H9 (cell line): ENCODE results near the gene ASIC1. TPM values are rescaled to one million over a fixed set of nuclear protein-coding genes. Genes with fewer than 3 reads are reported as not detected.

Experiments used
- DNase-seq: peaks from one replicate; pipeline ENCODE4 v3.0.0-alpha.2; 2017
- H2AFZ ChIP-seq: one replicate; pipeline ENCODE4 v1.6.1; 2013; ENCODE audit warnings: mild to moderate bottlenecking, low read length, control low read depth, moderate library complexity
- H2AK5ac ChIP-seq: 2 replicates; pipeline ENCODE4 v1.6.1; 2013; ENCODE audit warnings: low read length, control low read depth, mixed read lengths; ENCODE audit not compliant: insufficient read length
- H2BK120ac ChIP-seq: one replicate; pipeline ENCODE4 v1.6.1; 2013; ENCODE audit warnings: low read depth, mild to moderate bottlenecking, low read length, control low read depth, inconsistent platforms; ENCODE audit not compliant: poor library complexity, severe bottlenecking
- H2BK12ac ChIP-seq: 2 replicates; pipeline ENCODE4 v1.6.1; 2013; ENCODE audit warnings: low read length, control low read depth, mixed read lengths, low read depth; ENCODE audit not compliant: insufficient read length
- H2BK15ac ChIP-seq: 2 replicates; pipeline ENCODE4 v1.6.1; 2013; ENCODE audit warnings: low read depth, low read length, control low read depth
- H2BK20ac ChIP-seq: one replicate; pipeline ENCODE4 v1.6.1; 2013; ENCODE audit warnings: low read depth, mild to moderate bottlenecking, low read length, control low read depth, inconsistent platforms; ENCODE audit not compliant: poor library complexity, severe bottlenecking
- H2BK5ac ChIP-seq: 2 replicates; pipeline ENCODE4 v1.6.1; 2013; ENCODE audit warnings: low read length, control low read depth, mixed read lengths; ENCODE audit not compliant: insufficient read length
- H3K14ac ChIP-seq: 2 replicates; pipeline ENCODE4 v1.6.1; 2013; ENCODE audit warnings: low read length, control low read depth; ENCODE audit not compliant: insufficient read depth
- H3K18ac ChIP-seq: 2 replicates; pipeline ENCODE4 v1.6.1; 2013; ENCODE audit warnings: low read depth, mild to moderate bottlenecking, mixed read lengths, low read length, control low read depth; ENCODE audit not compliant: insufficient read length
- H3K23ac ChIP-seq: 2 replicates; pipeline ENCODE4 v1.6.1; 2013; ENCODE audit warnings: low read length, control low read depth, mixed read lengths, low read depth; ENCODE audit not compliant: insufficient read length
- H3K23me2 ChIP-seq: 2 replicates; pipeline ENCODE4 v1.6.1; 2013; ENCODE audit warnings: low read depth, mild to moderate bottlenecking, mixed read lengths, low read length, control low read depth; ENCODE audit not compliant: insufficient read length, poor library complexity, severe bottlenecking
- H3K27ac ChIP-seq: 2 replicates; pipeline ENCODE4 v1.5.1; 2013; ENCODE audit warnings: low read length, control low read depth, mixed read lengths, low read depth; ENCODE audit not compliant: insufficient read length
- H3K27me3 ChIP-seq: 2 replicates; pipeline ENCODE4 v1.6.1; 2013; ENCODE audit warnings: low read length, control low read depth, inconsistent platforms; ENCODE audit not compliant: insufficient read depth
- H3K4ac ChIP-seq: 2 replicates; pipeline ENCODE4 v1.6.1; 2013; ENCODE audit warnings: low read depth, mild to moderate bottlenecking, control low read depth, inconsistent platforms, low read length, moderate library complexity
- H3K4me1 ChIP-seq: 2 replicates; pipeline ENCODE4 v1.6.1; 2013; ENCODE audit warnings: low read length, control low read depth, inconsistent platforms; ENCODE audit not compliant: insufficient read depth
- H3K4me2 ChIP-seq: 2 replicates; pipeline ENCODE4 v1.6.1; 2013; ENCODE audit warnings: low read length, control low read depth, mixed read lengths; ENCODE audit not compliant: insufficient read length, insufficient read depth
- H3K56ac ChIP-seq: 2 replicates; pipeline ENCODE4 v1.6.1; 2013; ENCODE audit warnings: low read depth, mild to moderate bottlenecking, mixed read lengths, low read length, control low read depth; ENCODE audit not compliant: insufficient read length
- H3K79me1 ChIP-seq: 2 replicates; pipeline ENCODE4 v1.6.1; 2013; ENCODE audit warnings: low read depth, mild to moderate bottlenecking, moderate library complexity, low read length, control low read depth, inconsistent platforms; ENCODE audit not compliant: insufficient read depth, poor library complexity, severe bottlenecking
- H3K79me2 ChIP-seq: 2 replicates; pipeline ENCODE4 v1.6.1; 2013; ENCODE audit warnings: low read length, control low read depth, inconsistent platforms; ENCODE audit not compliant: insufficient read depth
- H3K9ac ChIP-seq: 2 replicates; pipeline ENCODE4 v1.6.1; 2013; ENCODE audit warnings: low read length, control low read depth, mixed read lengths; ENCODE audit not compliant: insufficient read length; ENCODE audit errors: extremely low read depth
- H3K9me3 ChIP-seq: one replicate; pipeline ENCODE4 v1.6.1; 2013; ENCODE audit warnings: low read depth, low read length, inconsistent platforms; ENCODE audit not compliant: control insufficient read depth
- H3T11ph ChIP-seq: one replicate; pipeline ENCODE4 v1.6.1; 2013; ENCODE audit warnings: mild to moderate bottlenecking, low read length, control low read depth, inconsistent platforms
- H4K20me1 ChIP-seq: one replicate; pipeline ENCODE4 v1.6.1; 2013; ENCODE audit not compliant: control insufficient read depth, insufficient read length, insufficient read depth
- H4K5ac ChIP-seq: 2 replicates; pipeline ENCODE4 v1.6.1; 2013; ENCODE audit warnings: low read depth, mild to moderate bottlenecking, mixed read lengths, low read length, control low read depth; ENCODE audit not compliant: insufficient read length
- H4K8ac ChIP-seq: replicated peaks from 2 replicates; pipeline ENCODE4 v1.6.1; 2013; ENCODE audit warnings: low read length, control low read depth, mixed read lengths, low read depth; ENCODE audit not compliant: insufficient read length
- H4K91ac ChIP-seq: 2 replicates; pipeline ENCODE4 v1.6.1; 2013; ENCODE audit warnings: low read depth, mild to moderate bottlenecking, moderate library complexity, mixed read lengths, low read length, control low read depth; ENCODE audit not compliant: insufficient read length
- H3K27ac Mint-ChIP-seq, 3 experiments: 2 replicates in 2 of 3; 3 replicates in 1 of 3; pipeline ENCODE4 v1.8.0; 2020 to 2021; ENCODE audit warnings: mixed read lengths in 3 of 3, mild to moderate bottlenecking in 1 of 3, moderate library complexity in 1 of 3
- H3K27me3 Mint-ChIP-seq: 2 replicates; pipeline ENCODE4 v1.8.0; 2021; ENCODE audit warnings: low read depth, mild to moderate bottlenecking, moderate library complexity, mixed read lengths
- H3K36me3 Mint-ChIP-seq, 3 experiments: 2 replicates in 2 of 3; 3 replicates in 1 of 3; pipeline ENCODE4 v1.8.0; 2020 to 2021; ENCODE audit warnings: low read depth in 3 of 3, mixed read lengths in 3 of 3; ENCODE audit not compliant: insufficient read depth in 1 of 3
- H3K4me1 Mint-ChIP-seq, 2 experiments: 2 replicates each; pipeline ENCODE4 v1.8.0; 2020; ENCODE audit warnings: mixed read lengths in 2 of 2
- H3K4me3 Mint-ChIP-seq, 2 experiments: 2 replicates in 1 of 2; 3 replicates in 1 of 2; pipeline ENCODE4 v1.8.0; 2020 to 2021; ENCODE audit warnings: mild to moderate bottlenecking in 2 of 2, mixed read lengths in 2 of 2, moderate library complexity in 1 of 2
- H3K9me3 Mint-ChIP-seq, 2 experiments: 2 replicates in 1 of 2; 3 replicates in 1 of 2; pipeline ENCODE4 v1.8.0; 2020; ENCODE audit warnings: mild to moderate bottlenecking in 2 of 2, mixed read lengths in 2 of 2, moderate library complexity in 1 of 2
- WGBS: extraction: QIAGEN DNeasy Blood & Tissue Kit; methylation state at CpG from one replicate; pipeline ENCODE4 v1.1.7; 2013; ENCODE audit warnings: missing lambda C conversion rate, low lambda C conversion rate, mixed read lengths; ENCODE audit not compliant: insufficient read length; ENCODE audit errors: extremely low coverage; 5-methylcytosine and 5-hydroxymethylcytosine counted together
- total RNA-seq: library from RNA; stranded (reverse); gene quantifications from 2 replicates; pipeline ENCODE4 v1.2.1, GENCODE V29; 2021
- TF ChIP-seq, protein P1 (sequence below): fragments of 200-600 bp; sonication (generic); conservative IDR thresholded peaks from 3 replicates; pipeline ENCODE4 v1.8.0; 2021; ENCODE audit warnings: antibody characterized with exemption, mild to moderate bottlenecking

The ASIC1 gene
- total RNA-seq, 1 experiment from 2014 or later: 3.9 TPM

DNA sequence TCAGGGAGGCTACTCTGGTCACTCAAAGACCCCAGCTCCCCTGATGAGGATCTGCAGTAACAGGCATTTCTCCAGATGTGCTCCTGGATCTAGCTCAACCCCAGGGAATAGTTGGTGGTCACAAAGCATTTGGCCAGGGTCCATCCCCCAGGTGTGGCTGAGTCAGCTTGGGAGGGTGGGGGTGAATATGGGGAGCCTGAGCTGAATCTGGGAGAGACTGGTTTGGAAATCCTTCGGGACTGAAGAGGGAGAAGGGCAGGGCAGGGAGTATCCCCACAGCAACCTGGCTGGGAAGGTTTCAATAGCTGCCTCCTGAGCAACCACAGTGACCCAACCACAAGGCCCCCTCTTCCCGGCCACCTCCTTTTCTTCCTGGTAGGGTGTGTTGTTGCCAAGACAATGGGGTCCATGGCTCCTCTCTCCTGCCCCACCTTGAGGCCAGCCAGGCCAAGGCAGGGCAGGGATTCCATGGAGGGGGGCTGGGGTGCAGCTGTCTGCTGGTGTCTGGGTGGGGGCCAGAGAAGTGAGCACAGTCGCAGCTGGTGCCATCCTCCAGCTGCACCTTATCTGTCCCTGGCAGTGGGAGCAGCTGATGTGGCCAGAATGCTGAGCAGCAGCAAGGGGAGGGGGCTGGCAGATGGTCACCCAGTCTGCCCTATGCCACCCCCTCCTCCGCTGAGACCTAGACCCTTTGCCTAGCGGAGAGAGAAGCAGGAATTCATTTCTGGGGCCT is 5.5 kb downstream of the ASIC1 start:
- Histone ChIP-seq H3K4me2 (no peak overlapping the region), H2BK20ac (no peak overlapping the region), H3K27me3 (peaks cover 19% of the 10 kb centered on the region; the same call in 1 of the 2 replicates), H2BK12ac (no peak overlapping the region), H3K14ac (no peak overlapping the region), H3K79me2 (no peaks in the 10 kb centered on the region), H3T11ph (no peak overlapping the region), H3K4me1 (no peaks in the 10 kb centered on the region; the same call in 1 of the 2 replicates), H2AK5ac (no peak overlapping the region), H3K18ac (no peak overlapping the region), H3K79me1 (no peaks in the 10 kb centered on the region), H3K9ac (no peak overlapping the region), H2BK5ac (no peak overlapping the region), H3K56ac (no peak overlapping the region), H3K27ac (no peak overlapping the region), H3K4ac (no peak overlapping the region), H2AFZ (no peak overlapping the region), H4K20me1 (no peaks in the 10 kb centered on the region), H4K91ac (no peak overlapping the region), H3K9me3 (no peaks in the 10 kb centered on the region), H4K5ac (no peak overlapping the region), H3K23ac (no peak overlapping the region), H4K8ac (no peak overlapping the region), H2BK120ac (no peak overlapping the region), H2BK15ac (no peak overlapping the region), H3K23me2 (no peaks in the 10 kb centered on the region)
- H3K27me3 Mint-ChIP-seq: peaks cover 63% of the 10 kb centered on the region
- H3K27ac Mint-ChIP-seq: no peak overlapping the region
- peaks cover 0 to 6% of the 10 kb centered on the region in 2 experiments; a peak in 2 of 4 replicates for H3K4me1 Mint-ChIP-seq
- no CpG with 5 or more reads among the region's 5 CpGs for WGBS
- TF ChIP-seq, protein P1, sequence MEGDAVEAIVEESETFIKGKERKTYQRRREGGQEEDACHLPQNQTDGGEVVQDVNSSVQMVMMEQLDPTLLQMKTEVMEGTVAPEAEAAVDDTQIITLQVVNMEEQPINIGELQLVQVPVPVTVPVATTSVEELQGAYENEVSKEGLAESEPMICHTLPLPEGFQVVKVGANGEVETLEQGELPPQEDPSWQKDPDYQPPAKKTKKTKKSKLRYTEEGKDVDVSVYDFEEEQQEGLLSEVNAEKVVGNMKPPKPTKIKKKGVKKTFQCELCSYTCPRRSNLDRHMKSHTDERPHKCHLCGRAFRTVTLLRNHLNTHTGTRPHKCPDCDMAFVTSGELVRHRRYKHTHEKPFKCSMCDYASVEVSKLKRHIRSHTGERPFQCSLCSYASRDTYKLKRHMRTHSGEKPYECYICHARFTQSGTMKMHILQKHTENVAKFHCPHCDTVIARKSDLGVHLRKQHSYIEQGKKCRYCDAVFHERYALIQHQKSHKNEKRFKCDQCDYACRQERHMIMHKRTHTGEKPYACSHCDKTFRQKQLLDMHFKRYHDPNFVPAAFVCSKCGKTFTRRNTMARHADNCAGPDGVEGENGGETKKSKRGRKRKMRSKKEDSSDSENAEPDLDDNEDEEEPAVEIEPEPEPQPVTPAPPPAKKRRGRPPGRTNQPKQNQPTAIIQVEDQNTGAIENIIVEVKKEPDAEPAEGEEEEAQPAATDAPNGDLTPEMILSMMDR: no peak
- H3K4me3 Mint-ChIP-seq: no peak overlapping the region
- no peak for DNase-seq
- H3K9me3 Mint-ChIP-seq: no peaks in the 10 kb centered on the region
- H3K36me3 Mint-ChIP-seq: no peaks in the 10 kb centered on the region
